ENCODE data around the gene SNRNP200.

DNA sequence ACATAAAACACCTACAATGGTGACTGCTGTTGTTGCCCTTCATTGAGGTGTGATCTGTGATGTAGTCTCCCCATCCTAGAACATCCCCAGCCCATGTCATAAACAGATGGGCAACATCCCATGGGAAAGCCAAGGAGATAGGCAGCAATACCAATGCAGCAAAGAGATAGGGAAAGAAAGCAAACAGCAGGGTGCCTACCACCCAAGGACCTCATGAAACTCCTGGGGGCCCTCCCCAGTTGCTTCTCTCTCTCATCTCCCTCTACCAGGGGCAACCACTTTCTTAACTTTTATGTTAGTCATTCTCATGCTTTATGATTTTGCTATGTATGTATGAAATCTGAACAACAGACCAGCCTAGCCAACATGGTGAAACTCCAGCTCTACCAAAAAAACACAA, 11.7 kb upstream of the SNRNP200 start:
- TF ChIP-seq, protein P1, sequence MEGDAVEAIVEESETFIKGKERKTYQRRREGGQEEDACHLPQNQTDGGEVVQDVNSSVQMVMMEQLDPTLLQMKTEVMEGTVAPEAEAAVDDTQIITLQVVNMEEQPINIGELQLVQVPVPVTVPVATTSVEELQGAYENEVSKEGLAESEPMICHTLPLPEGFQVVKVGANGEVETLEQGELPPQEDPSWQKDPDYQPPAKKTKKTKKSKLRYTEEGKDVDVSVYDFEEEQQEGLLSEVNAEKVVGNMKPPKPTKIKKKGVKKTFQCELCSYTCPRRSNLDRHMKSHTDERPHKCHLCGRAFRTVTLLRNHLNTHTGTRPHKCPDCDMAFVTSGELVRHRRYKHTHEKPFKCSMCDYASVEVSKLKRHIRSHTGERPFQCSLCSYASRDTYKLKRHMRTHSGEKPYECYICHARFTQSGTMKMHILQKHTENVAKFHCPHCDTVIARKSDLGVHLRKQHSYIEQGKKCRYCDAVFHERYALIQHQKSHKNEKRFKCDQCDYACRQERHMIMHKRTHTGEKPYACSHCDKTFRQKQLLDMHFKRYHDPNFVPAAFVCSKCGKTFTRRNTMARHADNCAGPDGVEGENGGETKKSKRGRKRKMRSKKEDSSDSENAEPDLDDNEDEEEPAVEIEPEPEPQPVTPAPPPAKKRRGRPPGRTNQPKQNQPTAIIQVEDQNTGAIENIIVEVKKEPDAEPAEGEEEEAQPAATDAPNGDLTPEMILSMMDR (IDR thresholded peaks at IDR 0.05; ENCODE audit: insufficient read depth, low read length): no peak
- TF ChIP-seq, protein P2, sequence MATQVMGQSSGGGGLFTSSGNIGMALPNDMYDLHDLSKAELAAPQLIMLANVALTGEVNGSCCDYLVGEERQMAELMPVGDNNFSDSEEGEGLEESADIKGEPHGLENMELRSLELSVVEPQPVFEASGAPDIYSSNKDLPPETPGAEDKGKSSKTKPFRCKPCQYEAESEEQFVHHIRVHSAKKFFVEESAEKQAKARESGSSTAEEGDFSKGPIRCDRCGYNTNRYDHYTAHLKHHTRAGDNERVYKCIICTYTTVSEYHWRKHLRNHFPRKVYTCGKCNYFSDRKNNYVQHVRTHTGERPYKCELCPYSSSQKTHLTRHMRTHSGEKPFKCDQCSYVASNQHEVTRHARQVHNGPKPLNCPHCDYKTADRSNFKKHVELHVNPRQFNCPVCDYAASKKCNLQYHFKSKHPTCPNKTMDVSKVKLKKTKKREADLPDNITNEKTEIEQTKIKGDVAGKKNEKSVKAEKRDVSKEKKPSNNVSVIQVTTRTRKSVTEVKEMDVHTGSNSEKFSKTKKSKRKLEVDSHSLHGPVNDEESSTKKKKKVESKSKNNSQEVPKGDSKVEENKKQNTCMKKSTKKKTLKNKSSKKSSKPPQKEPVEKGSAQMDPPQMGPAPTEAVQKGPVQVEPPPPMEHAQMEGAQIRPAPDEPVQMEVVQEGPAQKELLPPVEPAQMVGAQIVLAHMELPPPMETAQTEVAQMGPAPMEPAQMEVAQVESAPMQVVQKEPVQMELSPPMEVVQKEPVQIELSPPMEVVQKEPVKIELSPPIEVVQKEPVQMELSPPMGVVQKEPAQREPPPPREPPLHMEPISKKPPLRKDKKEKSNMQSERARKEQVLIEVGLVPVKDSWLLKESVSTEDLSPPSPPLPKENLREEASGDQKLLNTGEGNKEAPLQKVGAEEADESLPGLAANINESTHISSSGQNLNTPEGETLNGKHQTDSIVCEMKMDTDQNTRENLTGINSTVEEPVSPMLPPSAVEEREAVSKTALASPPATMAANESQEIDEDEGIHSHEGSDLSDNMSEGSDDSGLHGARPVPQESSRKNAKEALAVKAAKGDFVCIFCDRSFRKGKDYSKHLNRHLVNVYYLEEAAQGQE (IDR thresholded peaks at IDR 0.05; ENCODE audit: insufficient replicate concordance, low read depth): no peak
- TF ChIP-seq POLR2AphosphoS5 (IDR thresholded peaks at IDR 0.05; ENCODE audit: low read depth) (no peak), GABPA (IDR thresholded peaks at IDR 0.05; ENCODE audit: low read depth) (no peak), SPI1 (IDR thresholded peaks at IDR 0.05; ENCODE audit: borderline replicate concordance, low read depth) (no peak)

Data from HL-60 (cell line).